ENCODE measurements around the gene PRDM16.

PRDM16 gene

GRCh38 chr1:3192361-3192760 is 123.4 kb downstream of the PRDM16 start:
- no peak for DNase-seq

GRCh38 chr1:3192825-3193224 is 123.8 kb downstream of the PRDM16 start:
- no peak for DNase-seq

GRCh38 chr1:3193811-3194210 is 124.8 kb downstream of the PRDM16 start:
- no peak for DNase-seq

- DNase-seq, result no peak
Observed at GRCh38 chr1:3194760-3195479, 125.9 kb downstream of the PRDM16 start.

- no peak for DNase-seq
Observed at GRCh38 chr1:3195480-3195815, 126.4 kb downstream of the PRDM16 start.

GRCh38 chr1:3195966-3196515 is 127.0 kb downstream of the PRDM16 start:
- DNase-seq, result no peak

GRCh38 chr1:3196577-3197245 is 127.7 kb downstream of the PRDM16 start:
- DNase-seq, result no peak

- DNase-seq, result no peak
Observed at GRCh38 chr1:3197781-3198316, 128.8 kb downstream of the PRDM16 start.

- no peak for DNase-seq
Observed at GRCh38 chr1:3198371-3199271, 129.6 kb downstream of the PRDM16 start.

GRCh38 chr1:3204725-3205124 is 135.7 kb downstream of the PRDM16 start:
- no peak for DNase-seq

GRCh38 chr1:3205815-3206214 is 136.8 kb downstream of the PRDM16 start:
- DNase-seq, result no peak

- no peak for DNase-seq
Observed at GRCh38 chr1:3206696-3207095, 137.7 kb downstream of the PRDM16 start.

GRCh38 chr1:3207217-3207848 is 138.3 kb downstream of the PRDM16 start:
- DNase-seq, result no peak

GRCh38 chr1:3208819-3209200 is 139.8 kb downstream of the PRDM16 start:
- DNase-seq, result no peak

GRCh38 chr1:3209201-3209600 is 140.2 kb downstream of the PRDM16 start:
- DNase-seq, result no peak

GRCh38 chr1:3211582-3212375 is 142.8 kb downstream of the PRDM16 start:
- no peak for DNase-seq

GRCh38 chr1:3212453-3213355 is 143.7 kb downstream of the PRDM16 start:
- DNase-seq, result no peak

GRCh38 chr1:3213730-3214129 is 144.7 kb downstream of the PRDM16 start:
- DNase-seq, result no peak

- no peak for DNase-seq
Observed at GRCh38 chr1:3215198-3216014, 146.4 kb downstream of the PRDM16 start.

GRCh38 chr1:3216015-3216391 is 147.0 kb downstream of the PRDM16 start:
- DNase-seq, result no peak

Data from SIG-M5 (cell line).